ENCODE results near the gene TM9SF4.

The TM9SF4 gene

GRCh38 chr20:32140603-32141002 lies 31.1 kb downstream of the TM9SF4 start:
- no peak for DNase-seq (ENCODE audit: low read depth)
- H3K4me3 ChIP-seq (ENCODE audit: low read depth, low read length): no peak overlapping the region
- no peak for TF ChIP-seq MYC (IDR thresholded peaks at IDR 0.05; ENCODE audit: low read depth, low read length)
- no peak for TF ChIP-seq POLR2A (IDR thresholded peaks at IDR 0.05; ENCODE audit: extremely low read depth, insufficient read length)
- TF ChIP-seq CTCF (IDR thresholded peaks at IDR 0.05; ENCODE audit: low read depth, low read length): no peak
- TF ChIP-seq, protein P1, sequence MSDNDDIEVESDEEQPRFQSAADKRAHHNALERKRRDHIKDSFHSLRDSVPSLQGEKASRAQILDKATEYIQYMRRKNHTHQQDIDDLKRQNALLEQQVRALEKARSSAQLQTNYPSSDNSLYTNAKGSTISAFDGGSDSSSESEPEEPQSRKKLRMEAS (IDR thresholded peaks at IDR 0.05; ENCODE audit: low read depth, low read length): no peak

- no peak for TF ChIP-seq MYC (IDR thresholded peaks at IDR 0.05; ENCODE audit: low read depth, low read length)
- TF ChIP-seq POLR2A (IDR thresholded peaks at IDR 0.05; ENCODE audit: extremely low read depth, insufficient read length): no peak
- TF ChIP-seq, protein P1 (IDR thresholded peaks at IDR 0.05; ENCODE audit: low read depth, low read length): no peak
- TF ChIP-seq CTCF (IDR thresholded peaks at IDR 0.05; ENCODE audit: low read depth, low read length): no peak
- H3K4me3 ChIP-seq (ENCODE audit: low read depth, low read length): no peak overlapping the region
- DNase-seq (ENCODE audit: low read depth): no peak
These were observed 32.0 kb downstream of the TM9SF4 start for GRCh38 chr20:32141465-32141980.

GRCh38 chr20:32142088-32142487 lies 32.6 kb downstream of the TM9SF4 start:
- TF ChIP-seq, protein P1 (IDR thresholded peaks at IDR 0.05; ENCODE audit: low read depth, low read length): no peak
- TF ChIP-seq CTCF (IDR thresholded peaks at IDR 0.05; ENCODE audit: low read depth, low read length) (no peak), MYC (IDR thresholded peaks at IDR 0.05; ENCODE audit: low read depth, low read length) (no peak), POLR2A (IDR thresholded peaks at IDR 0.05; ENCODE audit: extremely low read depth, insufficient read length) (no peak)
- no peak for DNase-seq (ENCODE audit: low read depth)

DNA sequence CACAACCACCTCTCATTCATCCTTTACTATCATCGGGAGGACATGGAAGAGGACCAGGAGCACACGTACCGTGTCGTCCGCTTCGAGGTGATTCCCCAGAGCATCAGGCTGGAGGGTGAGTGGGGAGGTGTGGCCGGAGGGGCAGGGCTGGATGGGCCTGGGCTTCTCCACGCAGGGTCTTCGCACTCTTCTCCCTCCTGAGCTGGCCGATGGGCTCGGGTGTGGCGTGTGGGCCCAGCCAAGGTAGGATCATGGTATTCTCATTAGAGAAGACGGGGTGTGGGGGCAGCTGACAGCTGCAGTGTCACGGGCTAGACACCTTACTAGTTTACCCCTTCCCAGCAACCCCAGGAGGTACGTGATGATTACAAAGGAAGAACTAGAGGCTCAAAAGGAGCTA lies 33.5 kb downstream of the TM9SF4 start:
- TF ChIP-seq POLR2A (IDR thresholded peaks at IDR 0.05; ENCODE audit: extremely low read depth, insufficient read length) (no peak), MYC (IDR thresholded peaks at IDR 0.05; ENCODE audit: low read depth, low read length) (no peak), CTCF (IDR thresholded peaks at IDR 0.05; ENCODE audit: low read depth, low read length) (no peak)
- TF ChIP-seq, protein P1 (IDR thresholded peaks at IDR 0.05; ENCODE audit: low read depth, low read length): no peak
- DNase-seq (ENCODE audit: low read depth): no peak

More at GRCh38 chr20:32142088-32142487, 32.6 kb downstream of the TM9SF4 start:
- H3K4me3 ChIP-seq (ENCODE audit: low read depth, low read length): no peak overlapping the region

GRCh38 chr20:32144898-32145662 lies 35.6 kb downstream of the TM9SF4 start:
- no peak overlapping the region for H3K4me3 ChIP-seq (ENCODE audit: low read depth, low read length)
- no peak for TF ChIP-seq MYC (IDR thresholded peaks at IDR 0.05; ENCODE audit: low read depth, low read length)
- TF ChIP-seq POLR2A (IDR thresholded peaks at IDR 0.05; ENCODE audit: extremely low read depth, insufficient read length): no peak
- TF ChIP-seq, protein P1 (IDR thresholded peaks at IDR 0.05; ENCODE audit: low read depth, low read length): no peak
- no peak for TF ChIP-seq CTCF (IDR thresholded peaks at IDR 0.05; ENCODE audit: low read depth, low read length)
- no peak for DNase-seq (ENCODE audit: low read depth)

More for the DNA sequence above, 33.5 kb downstream of the TM9SF4 start:
- H3K4me3 ChIP-seq (ENCODE audit: low read depth, low read length): no peak overlapping the region

Measured in NB4 (cell line).